ENCODE results near the gene CELSR1.
"Not testable (repeated sequence)": the region's sequence is repeated elsewhere in the genome, so short reads cannot be mapped to it uniquely, and the experiment has no call there.

The CELSR1 gene

GRCh38 chr22:46486996-46487717 lies 50.3 kb downstream of the CELSR1 start:
- DNase-seq (ENCODE audit: extremely low spot score, insufficient read length, low read depth) (no peak), FAIRE-seq (no peak)

GRCh38 chr22:46484861-46485595 lies 52.4 kb downstream of the CELSR1 start:
- no peak for FAIRE-seq

GRCh38 chr22:46484156-46484860 lies 53.1 kb downstream of the CELSR1 start:
- DNase-seq (ENCODE audit: extremely low spot score, insufficient read length, low read depth) (no peak), FAIRE-seq (no peak)

More at GRCh38 chr22:46484861-46485595, 52.4 kb downstream of the CELSR1 start:
- no peak for DNase-seq (ENCODE audit: extremely low spot score, insufficient read length, low read depth)

GRCh38 chr22:46483353-46483752 lies 54.1 kb downstream of the CELSR1 start:
- FAIRE-seq (peak; percentile 69), DNase-seq (ENCODE audit: extremely low spot score, insufficient read length, low read depth) (no peak)

GRCh38 chr22:46482056-46482675 lies 55.3 kb downstream of the CELSR1 start:
- DNase-seq (ENCODE audit: extremely low spot score, insufficient read length, low read depth): no peak
- no peak for FAIRE-seq

- no peak for DNase-seq (ENCODE audit: extremely low spot score, insufficient read length, low read depth)
- FAIRE-seq: no peak
Observed at GRCh38 chr22:46481386-46481785, 56.0 kb downstream of the CELSR1 start.

- DNase-seq (ENCODE audit: extremely low spot score, insufficient read length, low read depth) (no peak), FAIRE-seq (no peak)
Observed at GRCh38 chr22:46480396-46480795, 57.0 kb downstream of the CELSR1 start.

GRCh38 chr22:46479046-46479445 lies 58.4 kb downstream of the CELSR1 start:
- DNase-seq (ENCODE audit: extremely low spot score, insufficient read length, low read depth) (no peak), FAIRE-seq (no peak)

GRCh38 chr22:46478083-46478551 lies 59.3 kb downstream of the CELSR1 start:
- DNase-seq (ENCODE audit: extremely low spot score, insufficient read length, low read depth) (no peak), FAIRE-seq (no peak)

- DNase-seq (ENCODE audit: extremely low spot score, insufficient read length, low read depth) (no peak), FAIRE-seq (peak; percentile 88)
Observed at GRCh38 chr22:46476547-46476941, 60.9 kb downstream of the CELSR1 start.

- FAIRE-seq (no peak), DNase-seq (ENCODE audit: extremely low spot score, insufficient read length, low read depth) (no peak)
Observed at GRCh38 chr22:46473896-46474557, 63.4 kb downstream of the CELSR1 start.

- FAIRE-seq (no peak), DNase-seq (ENCODE audit: extremely low spot score, insufficient read length, low read depth) (no peak)
Observed at GRCh38 chr22:46473021-46473779, 64.2 kb downstream of the CELSR1 start.

GRCh38 chr22:46472722-46473016 lies 64.8 kb downstream of the CELSR1 start:
- no peak for FAIRE-seq
- DNase-seq (ENCODE audit: extremely low spot score, insufficient read length, low read depth): no peak

- FAIRE-seq (no peak), DNase-seq (ENCODE audit: extremely low spot score, insufficient read length, low read depth) (no peak)
Observed at GRCh38 chr22:46471901-46472721, 65.3 kb downstream of the CELSR1 start.

- FAIRE-seq; DNase-seq (ENCODE audit: extremely low spot score, insufficient read length, low read depth): not testable (repeated sequence)
Observed at GRCh38 chr22:46471330-46471729, 66.1 kb downstream of the CELSR1 start.

GRCh38 chr22:46469711-46470110 lies 67.7 kb downstream of the CELSR1 start:
- FAIRE-seq: no peak
- no peak for DNase-seq (ENCODE audit: extremely low spot score, insufficient read length, low read depth)

- FAIRE-seq (no peak), DNase-seq (ENCODE audit: extremely low spot score, insufficient read length, low read depth) (no peak)
Observed at GRCh38 chr22:46467006-46467405, 70.4 kb downstream of the CELSR1 start.

GRCh38 chr22:46466255-46466676 lies 71.2 kb downstream of the CELSR1 start:
- FAIRE-seq: no peak
- DNase-seq (ENCODE audit: extremely low spot score, insufficient read length, low read depth): no peak
